Measurements from ENCODE around the gene LRMDA. TPM values are rescaled to one million over a fixed set of nuclear protein-coding genes. Genes with fewer than 3 reads are reported as not detected.

Gene LRMDA
- total RNA-seq, 1 experiment from 2014 or later: 4.8 TPM

- TF ChIP-seq, protein P1, sequence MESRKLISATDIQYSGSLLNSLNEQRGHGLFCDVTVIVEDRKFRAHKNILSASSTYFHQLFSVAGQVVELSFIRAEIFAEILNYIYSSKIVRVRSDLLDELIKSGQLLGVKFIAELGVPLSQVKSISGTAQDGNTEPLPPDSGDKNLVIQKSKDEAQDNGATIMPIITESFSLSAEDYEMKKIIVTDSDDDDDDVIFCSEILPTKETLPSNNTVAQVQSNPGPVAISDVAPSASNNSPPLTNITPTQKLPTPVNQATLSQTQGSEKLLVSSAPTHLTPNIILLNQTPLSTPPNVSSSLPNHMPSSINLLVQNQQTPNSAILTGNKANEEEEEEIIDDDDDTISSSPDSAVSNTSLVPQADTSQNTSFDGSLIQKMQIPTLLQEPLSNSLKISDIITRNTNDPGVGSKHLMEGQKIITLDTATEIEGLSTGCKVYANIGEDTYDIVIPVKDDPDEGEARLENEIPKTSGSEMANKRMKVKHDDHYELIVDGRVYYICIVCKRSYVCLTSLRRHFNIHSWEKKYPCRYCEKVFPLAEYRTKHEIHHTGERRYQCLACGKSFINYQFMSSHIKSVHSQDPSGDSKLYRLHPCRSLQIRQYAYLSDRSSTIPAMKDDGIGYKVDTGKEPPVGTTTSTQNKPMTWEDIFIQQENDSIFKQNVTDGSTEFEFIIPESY (IDR thresholded peaks at IDR 0.05; ENCODE audit: extremely low read depth, insufficient replicate concordance, low read length): no peak
- no peak for TF ChIP-seq POLR2A (IDR thresholded peaks at IDR 0.05; ENCODE audit: borderline replicate concordance, extremely low read depth, insufficient read depth, insufficient read length)
Observed at GRCh38 chr10:75607576-75607975, 176.2 kb downstream of the LRMDA start (continued).

- ChIA-PET POLR2A (no interaction called here), RAD21 (ENCODE audit: low non-redundant PET in 1 of 2, low total read pairs in 2 of 2, uncharacterized antibody in 2 of 2, unreplicated experiment in 2 of 2) (no interaction called here), CTCF (no interaction called here)
- no TSS peak for BruUV-seq (replicated peaks)
- Histone ChIP-seq H3K9me3 (ENCODE audit: control insufficient read depth in 1 of 2, insufficient read depth in 1 of 2, low read depth in 1 of 2, low read length in 2 of 2) (no peaks in the 10 kb centered on the region), H3K9me2 (ENCODE audit: insufficient read depth) (no peaks in the 10 kb centered on the region), H3K27ac (ENCODE audit: low read depth, low read length) (no peak overlapping the region), H4K20me1 (ENCODE audit: insufficient read depth) (no peaks in the 10 kb centered on the region), H3K4me2 (ENCODE audit: low read length) (no peak overlapping the region), H3K4me1 (ENCODE audit: control insufficient read depth in 1 of 2, insufficient read depth in 2 of 2, low read length in 2 of 2) (peaks cover 0 to 6% of the 10 kb centered on the region in 2 experiments; a peak in 1 of 4 replicates), H3K27me3 (ENCODE audit: insufficient read depth, low read length) (peaks cover 19% of the 10 kb centered on the region), H2AFZ (ENCODE audit: low read depth, low read length, poor library complexity, severe bottlenecking) (no peak overlapping the region), H3K36me3 (ENCODE audit: control insufficient read depth in 1 of 2, insufficient read depth in 2 of 2, low read length in 2 of 2) (no peaks in the 10 kb centered on the region), H3K9ac (ENCODE audit: low read length) (no peak overlapping the region), H3K4me3 (replicated peaks in 1 of 2; ENCODE audit: low read depth in 1 of 2, low read length in 2 of 2) (no peak overlapping the region), H3K79me2 (ENCODE audit: insufficient read depth, low read length) (no peaks in the 10 kb centered on the region)
- DNase-seq (ENCODE audit: low read depth, low spot score) (no peak), ATAC-seq (no peak)
- intact Hi-C loops (cut with micrococcal nuclease): no loop called here
- TF ChIP-seq TCF7L2 (IDR thresholded peaks at IDR 0.05; ENCODE audit: borderline replicate concordance, extremely low read depth, insufficient read depth, insufficient read length): no peak
Observed at GRCh38 chr10:75610183-75610582, 178.8 kb downstream of the LRMDA start.

- Histone ChIP-seq H3K9ac (ENCODE audit: low read length) (no peak overlapping the region), H3K4me3 (replicated peaks in 1 of 2; ENCODE audit: low read depth in 1 of 2, low read length in 2 of 2) (no peak overlapping the region), H3K27me3 (ENCODE audit: insufficient read depth, low read length) (peaks cover 19% of the 10 kb centered on the region), H3K4me2 (ENCODE audit: low read length) (no peak overlapping the region), H4K20me1 (ENCODE audit: insufficient read depth) (no peaks in the 10 kb centered on the region), H3K4me1 (ENCODE audit: control insufficient read depth in 1 of 2, insufficient read depth in 2 of 2, low read length in 2 of 2) (peaks cover 0 to 3% of the 10 kb centered on the region in 2 experiments; a peak in 1 of 4 replicates), H2AFZ (ENCODE audit: low read depth, low read length, poor library complexity, severe bottlenecking) (no peak overlapping the region), H3K9me2 (ENCODE audit: insufficient read depth) (no peaks in the 10 kb centered on the region), H3K9me3 (ENCODE audit: control insufficient read depth in 1 of 2, insufficient read depth in 1 of 2, low read depth in 1 of 2, low read length in 2 of 2) (no peaks in the 10 kb centered on the region), H3K36me3 (ENCODE audit: control insufficient read depth in 1 of 2, insufficient read depth in 2 of 2, low read length in 2 of 2) (no peaks in the 10 kb centered on the region), H3K27ac (ENCODE audit: low read depth, low read length) (no peak overlapping the region), H3K79me2 (ENCODE audit: insufficient read depth, low read length) (no peaks in the 10 kb centered on the region)
- no TSS peak for BruUV-seq (replicated peaks)
- POLR2A ChIA-PET: no interaction called here
- DNase-seq (ENCODE audit: low read depth, low spot score): no peak
- RAD21 ChIA-PET (ENCODE audit: low non-redundant PET in 1 of 2, low total read pairs in 2 of 2, uncharacterized antibody in 2 of 2, unreplicated experiment in 2 of 2): no interaction called here
- CTCF ChIA-PET: no interaction called here
- ATAC-seq: no peak
- TF ChIP-seq ZFX (IDR thresholded peaks at IDR 0.05): no peak
- intact Hi-C loops (cut with micrococcal nuclease): no loop called here
Observed at GRCh38 chr10:75611172-75611992, 180.0 kb downstream of the LRMDA start.

Measured in HCT116 (cell line).